ENCODE measurements around the gene CEP250.

DNA sequence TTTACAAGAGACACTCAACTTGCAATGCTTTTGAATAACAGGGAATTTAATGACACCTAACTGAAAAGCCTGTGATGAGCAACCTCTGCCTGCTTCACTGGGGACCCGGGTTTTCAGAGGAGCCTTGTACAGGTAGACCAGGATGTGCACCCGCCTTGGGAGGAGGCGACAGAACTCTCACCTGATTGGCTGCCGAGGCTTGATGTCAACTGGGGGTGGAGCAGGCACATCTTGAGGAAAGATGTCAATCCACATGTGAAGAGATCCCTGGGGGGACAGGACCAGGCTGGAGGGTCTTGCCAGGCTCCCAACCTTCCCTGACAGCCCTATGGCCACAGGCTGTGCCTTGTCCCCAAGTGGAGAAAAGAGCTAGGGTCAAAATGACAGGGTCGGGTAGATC lies 106.3 kb downstream of the CEP250 start:
- TF ChIP-seq, protein P1, sequence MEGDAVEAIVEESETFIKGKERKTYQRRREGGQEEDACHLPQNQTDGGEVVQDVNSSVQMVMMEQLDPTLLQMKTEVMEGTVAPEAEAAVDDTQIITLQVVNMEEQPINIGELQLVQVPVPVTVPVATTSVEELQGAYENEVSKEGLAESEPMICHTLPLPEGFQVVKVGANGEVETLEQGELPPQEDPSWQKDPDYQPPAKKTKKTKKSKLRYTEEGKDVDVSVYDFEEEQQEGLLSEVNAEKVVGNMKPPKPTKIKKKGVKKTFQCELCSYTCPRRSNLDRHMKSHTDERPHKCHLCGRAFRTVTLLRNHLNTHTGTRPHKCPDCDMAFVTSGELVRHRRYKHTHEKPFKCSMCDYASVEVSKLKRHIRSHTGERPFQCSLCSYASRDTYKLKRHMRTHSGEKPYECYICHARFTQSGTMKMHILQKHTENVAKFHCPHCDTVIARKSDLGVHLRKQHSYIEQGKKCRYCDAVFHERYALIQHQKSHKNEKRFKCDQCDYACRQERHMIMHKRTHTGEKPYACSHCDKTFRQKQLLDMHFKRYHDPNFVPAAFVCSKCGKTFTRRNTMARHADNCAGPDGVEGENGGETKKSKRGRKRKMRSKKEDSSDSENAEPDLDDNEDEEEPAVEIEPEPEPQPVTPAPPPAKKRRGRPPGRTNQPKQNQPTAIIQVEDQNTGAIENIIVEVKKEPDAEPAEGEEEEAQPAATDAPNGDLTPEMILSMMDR (IDR thresholded peaks at IDR 0.05), result peak; percentile 4; the same call in 1 of the 2 replicates
- TF ChIP-seq ZFX (IDR thresholded peaks at IDR 0.05; ENCODE audit: borderline replicate concordance), result no peak

Measured in 22Rv1 (cell line).